NK-92 (cell line): Measurements from ENCODE around the gene ADAMTS20.
"Not testable (repeated sequence)": the region's sequence is repeated elsewhere in the genome, so short reads cannot be mapped to it uniquely, and the experiment has no call there.

Experiments used
- DNase-seq: peaks from one replicate; lab custom pipeline; 2025; ENCODE audit not compliant: unreplicated experiment; lab: John Stamatoyannopoulos, UW

The ADAMTS20 gene

DNA sequence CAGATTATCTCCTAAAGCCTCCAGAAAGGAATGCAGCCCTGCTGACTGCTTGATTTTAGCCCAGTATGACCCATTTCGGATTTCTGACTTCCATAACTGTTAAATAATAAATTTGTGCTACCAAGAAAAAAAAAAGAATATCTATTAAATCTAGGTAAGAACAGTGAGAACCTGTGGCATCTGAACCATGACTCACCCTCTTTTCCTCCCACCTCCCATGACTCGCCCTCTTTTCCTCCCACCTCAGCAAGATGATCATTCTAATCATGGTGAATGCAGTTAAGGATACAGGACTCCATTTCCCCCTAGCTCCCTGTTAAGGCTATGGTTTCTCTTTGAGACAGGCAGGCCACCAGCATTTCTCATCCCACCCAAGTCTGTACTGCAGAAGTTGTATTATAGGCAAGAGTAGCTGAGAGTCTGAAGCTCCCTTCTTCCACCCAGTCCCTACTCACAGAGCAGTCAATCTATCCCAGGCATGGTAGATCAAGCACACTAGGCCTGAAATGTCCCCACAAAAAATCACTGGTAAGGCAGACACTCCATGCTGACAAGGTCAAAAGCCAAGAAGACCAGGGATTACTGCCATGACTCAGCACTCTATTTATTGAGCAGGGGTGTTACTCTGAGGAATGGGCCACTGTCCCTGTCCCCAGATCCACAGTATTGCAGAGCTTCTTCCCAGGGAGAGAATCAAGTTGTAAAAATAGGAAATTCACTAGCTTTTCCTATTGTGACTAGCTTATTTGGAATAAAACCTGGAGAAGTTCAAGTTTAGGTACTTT, 188.9 kb downstream of the ADAMTS20 start:
- no peak for DNase-seq

DNA sequence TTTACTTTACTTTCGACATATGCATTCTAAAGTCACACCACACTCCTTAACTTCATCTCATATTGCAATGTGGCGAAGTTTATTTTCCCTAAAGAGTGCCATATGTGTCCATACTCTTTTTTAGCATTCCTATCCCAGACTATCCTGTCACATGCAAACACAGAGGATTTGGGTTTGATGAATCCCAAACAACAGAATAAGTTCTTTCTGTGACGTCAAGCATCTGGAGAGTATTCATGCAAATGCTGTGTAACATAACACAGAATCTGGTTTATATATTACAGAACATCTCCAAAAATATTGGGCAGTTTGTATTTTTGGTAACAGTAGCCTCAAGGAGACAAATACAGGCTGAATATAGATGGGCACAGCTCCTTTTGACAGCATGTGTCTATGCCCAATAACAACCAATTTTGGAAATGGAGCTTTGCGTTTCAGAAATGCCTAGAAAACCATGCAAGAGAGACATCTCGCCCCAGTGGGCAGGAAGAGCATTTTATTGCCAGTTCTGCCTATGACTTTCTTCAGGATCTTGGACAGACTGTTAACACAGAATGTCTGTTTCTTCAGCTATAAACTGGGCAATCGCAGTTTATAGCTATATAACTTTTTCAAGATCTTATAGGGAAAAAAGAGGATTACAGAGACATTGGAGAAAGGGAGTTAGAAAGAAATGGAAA, 190.8 kb downstream of the ADAMTS20 start:
- no peak for DNase-seq

DNA sequence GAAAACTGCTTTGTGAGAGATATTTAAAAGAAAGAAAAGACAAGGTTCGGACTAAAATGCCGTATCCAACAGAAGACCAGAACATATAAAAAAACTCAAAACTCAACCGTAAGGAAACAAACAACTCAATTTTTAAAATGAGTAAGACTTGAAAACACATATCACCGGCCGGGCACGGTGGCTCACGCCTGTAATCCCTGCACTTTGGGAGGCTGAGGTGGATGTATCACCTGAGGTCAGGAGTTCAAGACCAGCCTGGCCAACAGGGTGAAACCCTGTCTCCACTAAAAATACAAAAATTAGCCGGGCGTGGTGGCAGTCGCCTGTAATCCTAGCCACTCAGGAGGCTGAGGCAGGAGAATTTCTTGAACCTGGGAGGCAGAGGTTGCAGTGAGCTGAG, 192.0 kb downstream of the ADAMTS20 start:
- DNase-seq: not testable (repeated sequence)

DNA sequence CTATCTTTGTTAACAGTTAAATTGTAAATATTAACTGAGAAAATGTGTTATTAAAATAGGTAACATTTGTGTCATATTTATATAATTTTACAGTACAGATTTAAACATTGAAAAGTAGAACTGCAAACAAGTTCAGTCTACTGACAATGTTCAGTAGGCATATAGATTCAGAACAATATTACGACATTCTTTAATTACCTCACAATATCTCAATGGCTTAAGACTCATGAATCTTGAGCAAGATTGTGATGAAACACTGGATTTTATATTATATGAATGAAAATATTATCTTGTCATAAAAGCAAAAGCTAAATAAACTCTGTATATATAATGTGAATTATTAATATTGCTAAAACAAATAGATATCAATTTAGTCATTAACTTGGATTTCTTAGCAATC, 194.9 kb downstream of the ADAMTS20 start:
- no peak for DNase-seq

DNA sequence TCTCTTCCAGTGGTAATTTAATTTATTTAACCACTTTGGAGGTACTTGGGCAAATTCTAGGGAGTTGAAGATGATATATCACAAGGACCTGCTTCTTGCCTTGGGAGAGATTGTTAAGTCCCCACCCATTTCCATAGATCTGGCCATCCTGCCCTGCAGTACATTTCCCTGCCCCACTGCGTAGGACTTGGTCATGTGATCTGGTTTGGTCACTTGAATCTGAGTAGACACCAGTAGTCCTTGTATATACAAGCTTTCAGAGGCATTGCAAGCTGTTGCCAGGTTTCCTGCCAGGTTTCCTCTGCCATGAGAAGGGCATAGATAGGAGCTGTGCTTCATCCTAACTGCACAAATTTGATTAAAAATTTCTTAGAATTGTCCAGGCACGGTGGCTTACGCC, 200.0 kb downstream of the ADAMTS20 start:
- DNase-seq: no peak

DNA sequence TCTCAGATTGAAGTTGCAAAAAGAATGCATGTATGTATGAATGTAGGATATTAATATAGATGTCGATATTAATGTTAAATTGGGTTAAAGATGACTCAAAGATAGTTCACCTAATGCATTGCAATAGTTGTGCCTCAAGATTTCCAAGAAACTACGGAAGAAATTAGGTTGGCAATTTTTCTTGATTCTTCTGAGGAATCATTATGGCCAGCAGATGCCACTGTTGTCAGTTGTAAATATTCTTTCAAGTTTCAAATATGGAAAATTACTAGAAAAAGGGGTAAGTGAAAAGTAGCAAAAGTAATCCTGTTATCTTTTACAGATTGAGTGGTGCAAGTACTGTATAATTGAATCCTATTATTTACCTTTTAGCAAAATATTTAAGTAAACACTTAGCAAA, 202.1 kb downstream of the ADAMTS20 start:
- no peak for DNase-seq

DNA sequence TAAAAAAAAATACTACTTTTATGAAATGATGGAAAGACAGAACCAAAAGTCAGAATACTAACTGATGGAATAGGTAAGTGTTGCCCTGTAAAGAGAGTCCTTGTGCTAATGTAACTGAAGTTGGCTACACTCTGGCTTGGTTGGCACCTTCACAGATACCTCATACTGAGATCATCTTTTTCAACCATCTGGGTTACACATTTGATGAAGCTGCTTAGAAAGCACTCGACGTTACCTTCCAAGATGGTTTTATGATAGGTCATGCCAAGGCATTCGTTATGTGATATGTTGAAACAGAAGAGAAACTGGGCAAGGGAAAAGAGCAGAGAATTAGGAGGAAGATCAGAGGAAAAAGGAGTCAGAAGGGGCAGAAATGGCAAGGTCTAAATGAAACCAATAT, 203.8 kb downstream of the ADAMTS20 start:
- DNase-seq: no peak

DNA sequence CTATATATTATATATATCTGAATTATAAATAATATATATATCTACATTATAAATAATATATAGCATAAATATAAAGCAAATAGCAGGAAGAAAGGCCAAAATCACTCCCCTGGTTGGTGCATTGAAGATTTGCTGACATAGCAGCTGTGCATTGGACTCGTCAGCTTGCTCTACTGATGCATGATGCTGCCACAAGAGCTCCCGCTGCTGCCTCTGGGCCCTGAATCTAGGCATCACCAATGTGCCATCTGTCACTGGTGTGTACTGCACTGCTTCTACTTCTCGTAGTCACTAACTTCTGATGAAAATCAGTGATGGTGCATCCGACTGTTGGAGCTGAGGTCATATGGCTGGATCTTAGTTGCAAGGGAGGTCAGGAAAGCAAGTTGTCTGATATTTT, 205.0 kb downstream of the ADAMTS20 start:
- DNase-seq: no peak

DNA sequence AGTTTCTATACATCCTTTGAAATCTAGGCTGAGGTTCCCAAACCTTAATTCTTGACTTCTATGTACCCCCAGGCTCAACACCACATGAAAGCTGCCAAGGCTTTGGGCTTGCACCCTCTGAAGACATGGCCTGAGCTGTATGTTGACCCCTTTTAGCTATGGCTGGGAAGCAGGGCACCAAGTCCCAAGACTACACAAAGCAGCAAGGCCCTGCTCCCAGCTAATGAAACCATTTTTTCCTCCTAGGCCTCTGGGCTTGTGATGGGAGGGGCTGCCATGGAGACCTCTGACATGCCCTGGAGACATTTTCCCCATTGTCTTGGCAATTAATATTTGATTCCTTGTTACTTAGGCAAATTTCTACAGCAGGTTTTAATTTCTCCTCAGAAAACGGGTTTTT, 207.0 kb downstream of the ADAMTS20 start:
- no peak for DNase-seq

DNA sequence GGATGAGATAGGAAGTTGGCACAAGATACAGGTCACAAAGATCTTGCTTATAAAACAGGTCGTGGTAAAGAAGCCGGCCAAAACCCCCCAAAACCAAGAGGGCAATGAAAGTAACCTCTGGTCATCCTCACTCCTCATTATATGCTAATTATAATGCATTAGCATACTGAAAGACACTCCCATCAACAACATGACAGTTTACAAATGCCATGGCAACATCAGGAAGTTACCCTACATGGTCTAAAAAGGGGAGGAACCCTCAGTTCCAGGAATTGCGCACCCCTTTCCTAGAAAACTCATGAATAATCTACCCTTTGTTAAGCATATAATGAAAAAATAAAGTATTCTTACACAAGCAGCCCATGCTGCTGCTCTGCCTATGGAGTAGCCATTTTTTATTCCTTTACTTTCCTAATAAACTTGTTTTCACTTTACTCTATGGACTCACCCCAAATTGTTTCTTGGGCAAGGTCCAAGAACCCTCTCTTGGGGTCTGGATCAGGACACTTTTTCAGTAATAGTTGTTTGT, 210.2 kb downstream of the ADAMTS20 start:
- not testable (repeated sequence) for DNase-seq

DNA sequence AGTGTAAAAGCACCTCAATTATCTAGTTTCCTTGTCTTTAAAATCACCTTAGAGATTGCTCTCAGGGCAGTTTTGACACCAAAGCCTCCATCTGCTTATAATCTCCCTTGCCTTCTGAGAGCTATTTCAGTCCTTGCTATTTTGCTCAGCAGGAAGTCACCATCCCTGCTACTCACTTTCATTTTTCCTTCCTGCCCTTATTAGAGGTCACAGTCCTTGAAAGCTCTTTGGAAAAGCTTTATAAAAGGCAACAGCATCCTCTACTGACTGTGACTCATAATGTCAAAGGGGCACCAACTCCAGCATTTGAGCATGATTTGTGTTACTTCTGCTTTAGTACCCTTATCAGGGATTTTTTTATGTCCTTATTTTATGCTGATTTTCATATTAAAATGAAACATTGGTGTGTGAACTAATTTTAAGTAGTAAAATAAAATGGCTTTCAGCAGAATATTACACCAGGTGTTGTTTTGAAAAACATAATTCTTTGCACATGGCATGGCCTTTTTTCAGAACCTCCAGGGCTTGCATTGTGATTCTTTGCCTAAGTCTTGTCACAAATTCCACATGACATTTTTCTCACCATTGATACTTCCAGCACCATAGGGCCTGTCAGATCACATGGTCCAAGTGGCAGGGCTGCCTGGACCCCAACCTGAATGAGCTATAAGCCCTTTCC, 213.0 kb downstream of the ADAMTS20 start:
- no peak for DNase-seq

DNA sequence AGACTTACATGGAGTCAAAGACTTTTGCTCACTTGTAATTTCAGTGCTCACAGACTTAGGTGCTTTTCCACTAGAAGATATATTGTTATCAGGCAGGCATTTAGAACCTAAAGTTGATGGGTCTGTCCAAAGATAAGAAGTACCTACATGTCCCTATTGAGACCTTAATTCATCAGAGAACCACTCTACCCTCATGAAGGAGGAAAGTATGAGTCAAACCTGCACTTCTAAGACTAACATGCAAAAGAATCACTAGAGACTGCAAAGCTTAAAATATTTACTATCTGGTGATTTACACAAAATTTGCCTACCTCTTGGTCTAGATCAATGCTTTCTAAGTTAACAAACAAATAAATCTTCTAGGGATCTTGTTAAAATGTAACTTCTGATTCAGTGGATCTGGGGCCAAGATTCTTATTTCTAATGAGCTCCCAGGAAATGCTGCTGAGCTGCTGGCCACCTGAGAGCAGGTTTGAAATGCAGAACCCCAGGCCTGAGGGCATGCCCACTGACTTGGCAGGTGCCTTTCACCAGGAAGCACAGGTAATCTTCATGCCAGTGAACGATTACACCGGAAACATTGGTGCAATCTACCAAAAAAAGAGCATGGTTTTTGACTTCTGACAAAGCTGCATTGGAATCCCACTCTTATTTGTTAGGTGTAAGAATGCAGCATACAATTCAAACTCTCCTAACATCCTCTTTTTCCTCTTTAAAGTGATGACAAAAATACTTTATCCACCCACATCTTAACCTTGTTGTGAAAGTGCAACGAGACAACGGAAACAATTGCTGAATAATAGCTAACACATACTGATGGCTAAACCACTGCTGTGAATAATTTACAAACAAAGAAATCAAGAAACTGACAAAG, 214.2 kb downstream of the ADAMTS20 start:
- DNase-seq: no peak

DNA sequence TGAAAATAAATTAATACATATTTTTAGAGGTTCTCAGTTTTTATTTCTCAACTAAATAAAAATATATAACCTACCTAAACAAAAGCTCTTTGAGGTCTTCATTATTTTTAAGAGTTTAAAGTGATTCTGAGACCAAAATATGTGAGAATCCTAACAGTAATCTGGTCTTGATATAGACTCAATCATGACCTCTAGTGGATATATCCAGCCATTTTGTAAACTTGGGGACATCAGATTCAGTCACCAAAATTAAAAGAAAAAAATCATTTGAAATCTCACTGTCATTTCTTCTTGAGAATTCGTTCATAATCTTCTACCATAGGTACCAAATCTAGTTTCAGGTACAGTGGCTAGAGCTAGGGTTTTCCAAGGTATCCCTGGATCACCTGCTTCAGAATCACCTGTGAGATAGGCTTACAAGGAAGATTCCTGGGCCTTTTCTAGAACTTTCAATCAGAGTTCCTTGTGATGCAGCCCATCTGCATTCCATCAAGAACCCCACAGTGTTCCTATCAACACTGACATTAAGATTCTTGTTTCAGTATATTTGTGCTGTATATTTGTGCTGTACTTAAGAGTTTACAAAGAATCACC, 214.9 kb downstream of the ADAMTS20 start:
- DNase-seq: no peak

DNA sequence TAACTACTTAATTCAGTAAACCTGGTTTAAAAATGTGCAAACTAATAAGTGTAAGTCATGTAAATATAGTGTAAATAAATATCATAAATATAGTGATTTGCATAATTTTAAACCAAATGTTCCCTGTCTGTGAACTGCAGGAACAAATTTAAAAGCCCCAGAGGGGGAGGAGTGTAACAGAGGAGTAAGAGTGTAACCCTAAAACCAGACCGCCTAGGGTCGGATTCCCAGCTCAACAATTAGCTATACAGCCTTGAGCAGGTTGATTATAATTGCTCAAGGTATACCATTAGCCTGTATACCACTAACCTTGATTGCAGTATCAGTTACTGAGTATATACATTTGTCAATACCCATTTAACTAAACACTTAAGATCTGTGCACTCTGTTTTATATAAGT, 218.4 kb downstream of the ADAMTS20 start:
- DNase-seq: no peak

DNA sequence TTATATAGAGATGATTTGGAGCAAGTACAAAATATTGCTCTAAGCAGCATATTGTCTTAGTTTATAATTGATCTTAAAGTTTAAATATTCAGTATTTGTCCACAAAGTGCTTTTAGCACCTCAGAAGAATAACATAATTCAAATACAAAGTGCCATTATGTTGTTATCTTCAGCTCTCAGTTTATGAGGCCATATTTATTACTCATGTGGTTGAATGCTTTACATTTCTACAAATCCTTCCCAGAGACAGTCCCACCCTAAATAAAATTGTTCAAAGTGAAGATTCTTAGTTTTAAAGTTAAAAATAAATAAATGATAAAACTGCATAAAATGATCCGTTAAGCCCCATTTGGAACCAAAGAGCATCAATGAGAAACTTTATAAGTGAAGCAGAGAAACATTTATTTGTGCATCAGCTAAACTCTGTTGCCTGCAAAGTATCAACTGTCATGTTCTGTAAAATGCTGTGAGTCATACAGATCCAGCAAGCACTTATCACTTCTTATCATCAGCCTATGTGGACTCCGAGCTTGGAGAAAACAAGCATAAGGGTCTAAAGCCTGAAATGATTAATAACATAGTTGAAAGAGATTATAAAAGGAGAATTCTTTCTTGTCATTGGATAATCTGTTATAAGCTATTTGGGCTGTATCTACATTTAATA, 218.9 kb downstream of the ADAMTS20 start:
- DNase-seq: no peak

DNA sequence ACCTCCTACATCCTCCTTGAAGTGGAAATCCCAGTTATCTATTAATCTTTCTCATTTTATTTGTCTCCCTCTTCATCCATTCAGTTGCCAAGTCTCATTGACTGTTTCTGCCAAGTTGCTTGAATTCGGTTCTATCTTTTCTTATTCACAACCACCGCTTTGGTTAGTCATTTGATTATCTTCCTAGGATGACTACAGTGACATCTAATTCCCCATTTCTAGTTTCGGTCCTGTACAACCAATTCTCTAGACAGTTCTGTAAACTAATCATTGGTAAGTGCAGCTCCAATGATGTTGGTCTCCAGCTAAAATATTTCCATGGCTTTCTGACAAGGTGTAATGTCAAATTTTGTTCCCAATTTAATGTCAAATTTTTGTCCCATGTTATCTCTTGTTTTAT, 220.1 kb downstream of the ADAMTS20 start:
- DNase-seq: no peak

DNA sequence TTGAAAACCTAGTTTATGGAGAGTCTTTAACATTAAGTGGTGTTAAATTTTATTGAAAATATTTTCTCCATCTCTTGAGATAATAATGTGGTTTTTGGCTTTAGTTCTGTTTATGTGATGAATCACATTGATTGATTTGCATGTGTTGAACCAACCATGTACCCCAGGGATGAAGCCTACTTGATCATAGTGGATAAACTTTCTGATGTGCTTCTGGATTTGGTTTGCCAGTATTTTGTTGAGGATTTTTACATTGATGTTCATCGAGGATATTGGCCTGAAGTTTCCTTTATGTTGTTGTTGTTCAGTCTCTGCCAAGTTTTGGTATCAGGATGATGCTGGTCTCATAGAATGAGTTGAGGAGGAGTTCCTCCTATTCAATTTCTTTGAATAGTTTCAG, 222.6 kb downstream of the ADAMTS20 start:
- no peak for DNase-seq

DNA sequence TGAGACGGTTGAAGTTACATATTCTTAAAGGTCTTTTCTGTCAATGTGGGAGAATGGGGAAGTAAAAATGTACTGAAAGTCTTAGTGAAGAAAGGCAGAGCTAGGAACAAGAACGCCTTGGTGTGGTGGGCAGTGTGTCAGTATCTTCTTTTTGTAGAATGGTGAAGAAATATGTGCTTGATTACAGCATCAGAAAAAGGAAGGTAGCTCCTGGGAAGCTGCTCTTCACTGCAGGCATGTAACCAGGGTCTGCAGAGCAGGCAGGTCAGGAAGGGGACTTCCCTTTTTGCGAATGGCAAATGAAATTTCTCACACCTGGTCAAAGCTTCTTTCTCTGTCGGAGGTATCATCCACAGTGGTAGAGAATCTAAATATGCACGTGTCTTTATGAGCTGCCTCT, 226.2 kb downstream of the ADAMTS20 start:
- no peak for DNase-seq

DNA sequence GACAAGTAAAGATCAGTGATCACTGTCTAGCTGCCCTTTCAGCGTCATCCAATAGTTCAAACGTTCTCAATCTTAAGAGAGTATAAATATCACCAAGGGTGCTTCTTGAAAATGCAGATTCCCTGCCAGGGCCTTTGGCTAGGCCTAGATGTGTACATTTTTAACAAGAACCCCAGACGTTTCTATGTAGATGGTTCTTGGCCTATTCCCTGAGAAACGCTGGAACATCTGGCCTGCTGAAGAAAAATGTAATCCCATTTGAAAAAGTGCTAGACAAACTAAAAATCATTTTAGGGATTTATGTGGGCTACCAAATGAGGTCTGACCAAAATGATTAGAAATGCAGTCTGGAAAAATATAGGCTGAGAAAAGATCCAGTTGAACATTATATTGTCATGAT, 231.7 kb downstream of the ADAMTS20 start:
- DNase-seq: no peak

DNA sequence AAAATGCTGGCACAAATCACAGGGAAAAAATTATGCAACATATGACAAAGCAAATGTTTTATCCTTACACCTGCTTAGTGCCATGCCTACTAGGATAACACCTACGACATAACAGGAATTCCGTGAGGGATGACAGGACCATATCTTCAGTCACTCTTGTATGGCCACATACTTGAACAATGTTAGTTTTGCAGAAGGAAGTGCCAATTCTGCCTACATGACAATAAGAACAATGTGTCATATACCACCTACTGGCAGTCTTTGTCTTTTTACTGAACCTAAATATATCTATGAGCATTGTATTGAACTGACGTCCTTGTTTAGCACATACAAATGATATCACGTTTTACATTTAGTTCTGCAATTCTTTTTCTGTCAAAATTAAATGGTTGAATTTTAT, 234.0 kb downstream of the ADAMTS20 start:
- no peak for DNase-seq
